ENCODE results near the gene EXOSC7. TPM values are rescaled to one million over a fixed set of nuclear protein-coding genes. Genes with fewer than 3 reads are reported as not detected.
"Not testable (repeated sequence)": the region's sequence is repeated elsewhere in the genome, so short reads cannot be mapped to it uniquely, and the experiment has no call there.

Gene EXOSC7
- total RNA-seq, 1 donor from 2014 or later: 36.7 TPM

DNA sequence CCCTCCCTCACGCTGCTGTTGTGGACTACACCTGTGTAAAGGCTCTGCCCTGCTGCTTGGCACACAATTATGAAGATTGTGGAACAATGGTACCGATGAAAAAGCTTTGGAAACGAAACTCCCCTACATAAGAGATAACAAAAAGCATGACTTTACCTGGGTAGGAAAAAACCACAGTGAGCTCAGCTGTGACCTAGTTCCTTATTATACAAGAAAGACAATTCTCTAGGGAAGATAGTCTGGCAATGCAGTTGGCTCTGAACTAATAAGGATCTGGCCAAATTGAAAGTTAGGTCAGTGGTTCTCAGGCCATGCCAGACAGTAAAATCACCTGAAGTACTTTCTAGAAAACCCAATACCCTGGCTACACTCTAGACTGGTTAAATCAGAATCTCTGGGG lies 66.1 kb downstream of the EXOSC7 start:
- H3K27me3 Mint-ChIP-seq (ENCODE audit: unreplicated experiment): no peaks in the 10 kb centered on the region
- TF ChIP-seq, protein P1, sequence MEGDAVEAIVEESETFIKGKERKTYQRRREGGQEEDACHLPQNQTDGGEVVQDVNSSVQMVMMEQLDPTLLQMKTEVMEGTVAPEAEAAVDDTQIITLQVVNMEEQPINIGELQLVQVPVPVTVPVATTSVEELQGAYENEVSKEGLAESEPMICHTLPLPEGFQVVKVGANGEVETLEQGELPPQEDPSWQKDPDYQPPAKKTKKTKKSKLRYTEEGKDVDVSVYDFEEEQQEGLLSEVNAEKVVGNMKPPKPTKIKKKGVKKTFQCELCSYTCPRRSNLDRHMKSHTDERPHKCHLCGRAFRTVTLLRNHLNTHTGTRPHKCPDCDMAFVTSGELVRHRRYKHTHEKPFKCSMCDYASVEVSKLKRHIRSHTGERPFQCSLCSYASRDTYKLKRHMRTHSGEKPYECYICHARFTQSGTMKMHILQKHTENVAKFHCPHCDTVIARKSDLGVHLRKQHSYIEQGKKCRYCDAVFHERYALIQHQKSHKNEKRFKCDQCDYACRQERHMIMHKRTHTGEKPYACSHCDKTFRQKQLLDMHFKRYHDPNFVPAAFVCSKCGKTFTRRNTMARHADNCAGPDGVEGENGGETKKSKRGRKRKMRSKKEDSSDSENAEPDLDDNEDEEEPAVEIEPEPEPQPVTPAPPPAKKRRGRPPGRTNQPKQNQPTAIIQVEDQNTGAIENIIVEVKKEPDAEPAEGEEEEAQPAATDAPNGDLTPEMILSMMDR (IDR thresholded peaks at IDR 0.05): no peak
- DNase-seq (ENCODE audit: extremely low spot score, unreplicated experiment): no peak
- no peak overlapping the region for H3K4me3 Mint-ChIP-seq (ENCODE audit: unreplicated experiment)
- H3K4me1 Mint-ChIP-seq (ENCODE audit: unreplicated experiment): peaks cover 28% of the 10 kb centered on the region
- H3K36me3 Mint-ChIP-seq (ENCODE audit: unreplicated experiment): no peaks in the 10 kb centered on the region
- no peaks in the 10 kb centered on the region for H3K9me3 Mint-ChIP-seq (ENCODE audit: unreplicated experiment)
- no peak overlapping the region for H3K27ac Mint-ChIP-seq (ENCODE audit: unreplicated experiment)

DNA sequence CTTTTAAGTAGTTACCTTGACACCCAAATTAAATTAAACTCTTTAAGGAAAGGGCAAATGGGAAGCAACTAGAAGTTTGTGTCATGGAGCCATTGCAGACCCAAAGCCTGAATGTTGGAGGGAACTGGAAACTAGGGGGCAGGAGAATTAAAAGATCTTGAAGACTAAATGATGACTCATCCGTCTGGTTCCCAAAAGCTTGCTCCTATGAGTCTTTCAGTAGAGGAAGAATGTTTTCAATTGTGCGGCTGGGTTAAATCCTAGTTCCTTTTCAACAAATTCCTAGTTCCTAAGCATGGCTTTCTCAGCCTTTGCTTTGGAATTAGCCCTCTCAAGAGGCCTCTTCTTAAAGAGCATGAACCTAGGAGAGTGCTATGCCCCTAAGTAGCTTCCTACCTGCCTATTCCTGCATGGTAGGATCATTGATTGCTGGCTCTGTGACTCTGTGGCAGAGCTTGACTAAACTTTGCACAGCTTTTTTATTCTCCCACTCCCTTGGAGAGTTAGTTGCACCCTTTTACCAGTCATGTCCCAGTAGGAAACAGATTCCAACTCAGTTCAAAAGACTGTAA lies 67.8 kb downstream of the EXOSC7 start:
- Mint-ChIP-seq H3K4me3 (ENCODE audit: unreplicated experiment) (no peak overlapping the region), H3K4me1 (ENCODE audit: unreplicated experiment) (peaks cover 23% of the 10 kb centered on the region), H3K36me3 (ENCODE audit: unreplicated experiment) (no peaks in the 10 kb centered on the region), H3K27me3 (ENCODE audit: unreplicated experiment) (peaks cover under 1% of the 10 kb centered on the region), H3K9me3 (ENCODE audit: unreplicated experiment) (no peaks in the 10 kb centered on the region), H3K27ac (ENCODE audit: unreplicated experiment) (peak overlapping the region; percentile 70)
- no peak for DNase-seq (ENCODE audit: extremely low spot score, unreplicated experiment)
- TF ChIP-seq, protein P1 (IDR thresholded peaks at IDR 0.05): peak; percentile 55

DNA sequence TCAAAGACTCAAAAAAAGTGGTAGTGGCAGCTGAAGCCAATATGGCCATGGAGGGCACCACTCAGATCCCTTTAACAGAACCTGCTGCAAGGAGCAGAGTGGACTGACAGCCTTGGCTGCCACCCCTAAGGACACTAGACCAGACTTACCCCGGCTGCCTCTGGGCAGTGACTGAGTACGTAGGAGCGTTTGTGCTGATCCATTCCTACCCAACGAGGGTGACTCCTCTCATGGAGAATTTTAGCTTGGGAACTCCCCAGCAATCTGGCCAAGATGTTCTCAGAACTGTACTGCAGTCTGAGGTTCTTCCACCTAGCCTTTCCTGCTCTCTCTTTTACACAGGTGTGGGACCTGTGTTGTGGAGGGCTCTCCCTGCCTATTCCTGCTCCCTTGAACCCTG lies 72.2 kb downstream of the EXOSC7 start:
- TF ChIP-seq, protein P1 (IDR thresholded peaks at IDR 0.05): no peak
- H3K4me1 Mint-ChIP-seq (ENCODE audit: unreplicated experiment): peaks cover 18% of the 10 kb centered on the region
- peaks cover 4% of the 10 kb centered on the region for H3K27me3 Mint-ChIP-seq (ENCODE audit: unreplicated experiment)
- H3K4me3 Mint-ChIP-seq (ENCODE audit: unreplicated experiment): no peak overlapping the region
- DNase-seq (ENCODE audit: extremely low spot score, unreplicated experiment): no peak
- H3K9me3 Mint-ChIP-seq (ENCODE audit: unreplicated experiment): no peaks in the 10 kb centered on the region
- H3K36me3 Mint-ChIP-seq (ENCODE audit: unreplicated experiment): no peaks in the 10 kb centered on the region
- no peak overlapping the region for H3K27ac Mint-ChIP-seq (ENCODE audit: unreplicated experiment)

DNA sequence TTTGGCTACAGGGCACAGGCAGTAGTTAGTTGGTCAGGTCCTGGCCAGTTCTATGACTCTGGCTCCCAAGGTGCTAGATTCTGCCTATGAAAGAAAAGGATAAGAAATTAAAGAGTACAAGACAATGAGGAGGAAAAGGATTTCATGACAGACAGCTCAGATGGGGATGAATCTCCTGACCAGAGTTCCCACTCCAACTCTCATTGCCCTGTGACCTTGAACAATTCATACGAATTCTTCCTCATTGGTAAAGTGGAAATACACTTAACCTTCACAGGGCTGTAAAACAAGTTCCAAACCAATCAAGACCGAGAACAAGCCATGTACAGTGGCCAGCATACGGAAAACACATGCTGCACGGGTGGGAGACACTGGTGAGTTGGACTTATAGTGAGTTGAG lies 73.8 kb downstream of the EXOSC7 start:
- no peak for DNase-seq (ENCODE audit: extremely low spot score, unreplicated experiment)
- no peak overlapping the region for H3K4me3 Mint-ChIP-seq (ENCODE audit: unreplicated experiment)
- H3K27ac Mint-ChIP-seq (ENCODE audit: unreplicated experiment): no peak overlapping the region
- H3K9me3 Mint-ChIP-seq (ENCODE audit: unreplicated experiment): no peaks in the 10 kb centered on the region
- H3K27me3 Mint-ChIP-seq (ENCODE audit: unreplicated experiment): peaks cover 4% of the 10 kb centered on the region
- no peaks in the 10 kb centered on the region for H3K36me3 Mint-ChIP-seq (ENCODE audit: unreplicated experiment)
- H3K4me1 Mint-ChIP-seq (ENCODE audit: unreplicated experiment): peaks cover 23% of the 10 kb centered on the region
- TF ChIP-seq, protein P1 (IDR thresholded peaks at IDR 0.05): no peak

DNA sequence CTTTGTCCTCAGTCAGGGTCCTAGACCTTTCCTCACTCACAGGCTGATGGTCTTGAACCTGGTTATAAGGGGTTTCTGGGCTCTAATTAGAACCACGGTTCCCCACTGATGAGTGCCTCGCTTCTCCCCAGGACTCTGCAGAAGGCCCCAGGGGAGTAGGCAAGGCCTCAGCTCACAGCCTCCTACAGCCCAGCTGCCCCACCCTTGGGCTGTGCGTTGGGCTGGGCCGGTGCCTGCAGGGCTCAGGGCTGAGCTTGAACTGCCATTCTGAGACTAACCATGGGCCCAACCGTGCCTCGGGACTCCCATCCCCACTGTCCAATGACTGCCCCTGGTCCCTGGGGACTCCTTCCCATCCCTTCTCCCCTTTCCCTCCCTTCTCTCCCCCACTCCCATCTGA lies 75.6 kb downstream of the EXOSC7 start:
- no peak for DNase-seq (ENCODE audit: extremely low spot score, unreplicated experiment)
- TF ChIP-seq, protein P1 (IDR thresholded peaks at IDR 0.05): no peak
- Mint-ChIP-seq H3K27ac (ENCODE audit: unreplicated experiment) (no peak overlapping the region), H3K4me1 (ENCODE audit: unreplicated experiment) (peaks cover 30% of the 10 kb centered on the region), H3K9me3 (ENCODE audit: unreplicated experiment) (no peaks in the 10 kb centered on the region), H3K27me3 (ENCODE audit: unreplicated experiment) (peaks cover 4% of the 10 kb centered on the region), H3K36me3 (ENCODE audit: unreplicated experiment) (no peaks in the 10 kb centered on the region), H3K4me3 (ENCODE audit: unreplicated experiment) (no peak overlapping the region)

DNA sequence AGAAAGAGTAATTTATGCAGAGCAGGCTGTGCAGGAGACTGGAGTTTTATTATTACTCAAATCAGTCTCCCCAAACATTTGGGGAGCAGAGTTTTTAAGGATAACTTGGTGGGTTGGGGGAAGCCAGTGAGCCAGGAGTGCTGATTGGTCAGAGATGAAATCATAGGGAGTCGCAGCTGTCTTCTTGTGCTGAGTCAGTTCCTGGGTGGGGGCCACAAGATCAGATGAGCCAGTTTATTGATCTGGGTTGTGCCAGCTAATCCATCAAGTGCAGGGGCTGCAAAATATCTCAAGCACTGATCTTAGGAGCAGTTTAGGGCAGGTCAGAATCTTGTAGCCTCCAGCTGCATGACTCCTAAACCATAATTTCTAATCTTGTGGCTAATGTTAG lies 77.8 kb downstream of the EXOSC7 start:
- not testable (repeated sequence) for H3K4me3 Mint-ChIP-seq (ENCODE audit: unreplicated experiment); H3K9me3 Mint-ChIP-seq (ENCODE audit: unreplicated experiment); DNase-seq (ENCODE audit: extremely low spot score, unreplicated experiment); H3K36me3 Mint-ChIP-seq (ENCODE audit: unreplicated experiment); H3K27me3 Mint-ChIP-seq (ENCODE audit: unreplicated experiment); H3K27ac Mint-ChIP-seq (ENCODE audit: unreplicated experiment)
- peaks cover 49% of the 10 kb centered on the region for H3K4me1 Mint-ChIP-seq (ENCODE audit: unreplicated experiment)
